Ectodermal cell (in vitro differentiated cells): Measurements from ENCODE around the gene B4GALT1.

Experiments used
- H3K27ac ChIP-seq: 2 replicates; pipeline ENCODE4 v1.7.0; 2013; ENCODE audit warnings: mild to moderate bottlenecking, low read depth, low read length; ENCODE audit not compliant: insufficient read depth, poor library complexity, severe bottlenecking
- H3K27me3 ChIP-seq: 2 replicates; pipeline ENCODE4 v1.7.0; 2013; ENCODE audit warnings: mild to moderate bottlenecking, low read length; ENCODE audit not compliant: insufficient read depth, control insufficient read depth, poor library complexity, severe bottlenecking
- H3K36me3 ChIP-seq: one replicate; pipeline ENCODE4 v1.7.0; 2013; ENCODE audit warnings: low read length; ENCODE audit not compliant: control insufficient read depth, insufficient read depth
- H3K4me1 ChIP-seq: one replicate; pipeline ENCODE4 v1.7.0; 2013; ENCODE audit warnings: low read length; ENCODE audit not compliant: control insufficient read depth, insufficient read depth
- H3K4me3 ChIP-seq: 2 replicates; pipeline ENCODE4 v1.7.0; 2013; ENCODE audit warnings: low read depth, low read length, control low read depth; ENCODE audit not compliant: insufficient read depth
- H3K9me3 ChIP-seq: 2 replicates; pipeline ENCODE4 v1.7.0; 2013; ENCODE audit warnings: mild to moderate bottlenecking, low read length, moderate library complexity; ENCODE audit not compliant: control insufficient read depth
- WGBS, 2 experiments: methylation state at CpG; one replicate each; pipeline ENCODE4 v1.1.7; 2013; ENCODE audit warnings: missing lambda C conversion rate in 2 of 2; 5-methylcytosine and 5-hydroxymethylcytosine counted together

Gene B4GALT1

GRCh38 chr9:33193818-33194217 lies 26.7 kb upstream of the B4GALT1 start:
- H3K4me3 ChIP-seq, result no peak overlapping the region
- peaks cover 24% of the 10 kb centered on the region for H3K27me3 ChIP-seq
- H3K27ac ChIP-seq, result no peak overlapping the region
- 92 to 95% methylated on average over 3 of the region's 3 CpGs for WGBS, 2 experiments
- no peaks in the 10 kb centered on the region for H3K9me3 ChIP-seq
- peaks cover 6% of the 10 kb centered on the region for H3K4me1 ChIP-seq
- no peaks in the 10 kb centered on the region for H3K36me3 ChIP-seq

GRCh38 chr9:33192493-33193255 lies 25.5 kb upstream of the B4GALT1 start:
- Histone ChIP-seq H3K4me3 (no peak overlapping the region), H3K27me3 (peaks cover 35% of the 10 kb centered on the region), H3K9me3 (no peaks in the 10 kb centered on the region), H3K36me3 (no peaks in the 10 kb centered on the region), H3K27ac (no peak overlapping the region), H3K4me1 (peaks cover 6% of the 10 kb centered on the region)
- WGBS, 2 experiments, result 85 to 96% methylated on average over 3 of the region's 3 CpGs

- H3K27ac ChIP-seq, result no peak overlapping the region
- H3K9me3 ChIP-seq, result no peaks in the 10 kb centered on the region
- peaks cover 57% of the 10 kb centered on the region for H3K27me3 ChIP-seq
- H3K36me3 ChIP-seq, result no peaks in the 10 kb centered on the region
- 78 to 90% methylated on average over 3 to 4 of the region's 4 CpGs for WGBS, 2 experiments
- peaks cover 6% of the 10 kb centered on the region for H3K4me1 ChIP-seq
- H3K4me3 ChIP-seq, result no peak overlapping the region
Measured at GRCh38 chr9:33190021-33190705, 23.0 kb upstream of the B4GALT1 start.

- WGBS, 2 experiments, result 36 to 43% methylated on average over 6 of the region's 6 CpGs
- H3K36me3 ChIP-seq, result no peaks in the 10 kb centered on the region
- H3K4me3 ChIP-seq, result no peak overlapping the region
- no peaks in the 10 kb centered on the region for H3K9me3 ChIP-seq
- H3K27me3 ChIP-seq, result peaks cover 64% of the 10 kb centered on the region
- H3K27ac ChIP-seq, result no peak overlapping the region
- peaks cover 6% of the 10 kb centered on the region for H3K4me1 ChIP-seq
Measured at GRCh38 chr9:33189331-33189791, 22.2 kb upstream of the B4GALT1 start.

- peaks cover 6% of the 10 kb centered on the region for H3K4me1 ChIP-seq
- H3K4me3 ChIP-seq, result no peak overlapping the region
- no peaks in the 10 kb centered on the region for H3K36me3 ChIP-seq
- WGBS, 2 experiments, result 80% methylated on average over 1 of the region's 1 CpG; no CpG with 5 or more reads in 1 of the 2 experiments
- no peak overlapping the region for H3K27ac ChIP-seq
- H3K27me3 ChIP-seq, result peaks cover 64% of the 10 kb centered on the region
- H3K9me3 ChIP-seq, result no peaks in the 10 kb centered on the region
Measured at GRCh38 chr9:33188711-33189110, 21.6 kb upstream of the B4GALT1 start.

- Histone ChIP-seq H3K4me1 (peaks cover 6% of the 10 kb centered on the region), H3K4me3 (no peak overlapping the region), H3K27ac (no peak overlapping the region), H3K27me3 (peaks cover 61% of the 10 kb centered on the region), H3K9me3 (no peaks in the 10 kb centered on the region), H3K36me3 (no peaks in the 10 kb centered on the region)
- 66 to 73% methylated on average over 7 of the region's 7 CpGs for WGBS, 2 experiments
Measured at GRCh38 chr9:33187519-33188218, 20.5 kb upstream of the B4GALT1 start.

GRCh38 chr9:33186457-33187168 lies 19.5 kb upstream of the B4GALT1 start:
- no peaks in the 10 kb centered on the region for H3K9me3 ChIP-seq
- H3K36me3 ChIP-seq, result no peaks in the 10 kb centered on the region
- 81 to 84% methylated on average over 3 of the region's 3 CpGs for WGBS, 2 experiments
- peaks cover 6% of the 10 kb centered on the region for H3K4me1 ChIP-seq
- H3K27me3 ChIP-seq, result peaks cover 58% of the 10 kb centered on the region
- no peak overlapping the region for H3K27ac ChIP-seq
- no peak overlapping the region for H3K4me3 ChIP-seq

GRCh38 chr9:33185858-33186257 lies 18.7 kb upstream of the B4GALT1 start:
- H3K4me1 ChIP-seq, result peaks cover 6% of the 10 kb centered on the region
- no peaks in the 10 kb centered on the region for H3K36me3 ChIP-seq
- H3K27ac ChIP-seq, result no peak overlapping the region
- H3K4me3 ChIP-seq, result no peak overlapping the region
- 67% methylated on average over 5 of the region's 5 CpGs for WGBS, 2 experiments
- H3K27me3 ChIP-seq, result peaks cover 50% of the 10 kb centered on the region
- no peaks in the 10 kb centered on the region for H3K9me3 ChIP-seq

- H3K9me3 ChIP-seq, result no peaks in the 10 kb centered on the region
- H3K4me1 ChIP-seq, result peaks cover 6% of the 10 kb centered on the region
- 91 to 92% methylated on average over 11 of the region's 11 CpGs for WGBS, 2 experiments
- peaks cover 48% of the 10 kb centered on the region for H3K27me3 ChIP-seq
- H3K36me3 ChIP-seq, result no peaks in the 10 kb centered on the region
- H3K27ac ChIP-seq, result no peak overlapping the region
- no peak overlapping the region for H3K4me3 ChIP-seq
Measured at GRCh38 chr9:33185406-33185805, 18.3 kb upstream of the B4GALT1 start.
